Uterine smooth muscle cell (primary cell): ENCODE measurements around the gene CAPN15. TPM values are rescaled to one million over a fixed set of nuclear protein-coding genes. Genes with fewer than 3 reads are reported as not detected.

Experiments
- total RNA-seq: library from RNA; depleted of rRNA; stranded (reverse); fragments of >200 nt; gene quantifications from 2 replicates; pipeline ENCODE4 v1.2.3, GENCODE V29; 2014

CAPN15 gene
- total RNA-seq, result 41.7 and 58.5 TPM in 2 replicates

DNA sequence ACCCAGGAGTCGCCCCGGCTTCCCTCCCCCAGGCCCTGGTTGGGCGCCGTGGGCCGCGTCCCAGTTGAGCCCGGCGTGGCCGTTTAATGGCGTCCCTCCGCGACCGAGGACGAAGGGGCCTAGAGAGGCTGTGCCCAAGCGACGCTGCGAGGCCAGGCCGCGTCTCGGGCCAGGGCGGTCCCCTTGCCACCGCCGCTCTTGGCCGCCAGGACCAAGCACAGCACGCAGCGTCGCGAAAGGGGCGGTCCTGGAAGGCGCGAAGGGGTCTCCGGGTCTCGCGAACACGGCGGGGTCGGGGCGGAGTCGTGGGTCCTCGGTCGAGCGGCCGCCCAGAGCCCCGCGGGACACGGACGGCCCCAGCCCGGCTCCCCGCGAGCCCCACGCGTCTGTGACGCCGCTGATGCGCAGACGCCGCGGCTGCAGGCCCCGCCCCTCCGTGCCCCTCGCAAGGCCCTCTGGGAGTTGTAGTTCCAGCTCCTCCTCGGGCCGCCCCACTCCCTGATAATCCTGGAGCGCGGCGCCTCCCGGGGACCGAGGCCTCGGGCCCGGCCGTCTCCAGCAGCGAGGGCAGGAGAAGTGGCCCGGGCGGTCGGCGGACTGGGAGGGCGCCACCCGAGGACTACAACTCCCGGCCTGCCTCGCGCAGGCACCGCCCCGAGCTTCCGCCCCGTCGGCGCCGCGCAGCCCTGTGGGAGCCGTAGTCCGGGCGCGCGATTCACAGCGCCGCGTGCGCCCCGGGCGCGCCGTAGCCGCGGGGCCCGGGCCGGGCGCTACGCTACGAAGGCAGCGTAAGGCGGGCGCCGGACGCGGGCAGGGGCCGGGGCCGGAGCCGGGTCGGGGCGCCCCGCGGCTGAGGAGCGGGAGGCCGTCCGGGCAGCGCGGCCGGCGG, at the start of gene CAPN15:
TSS of gene CAPN15 (plus strand) at position 698 of the 889 bp plus-strand sequence. CDS start 19,127 bp downstream, outside the sequence.

DNA sequence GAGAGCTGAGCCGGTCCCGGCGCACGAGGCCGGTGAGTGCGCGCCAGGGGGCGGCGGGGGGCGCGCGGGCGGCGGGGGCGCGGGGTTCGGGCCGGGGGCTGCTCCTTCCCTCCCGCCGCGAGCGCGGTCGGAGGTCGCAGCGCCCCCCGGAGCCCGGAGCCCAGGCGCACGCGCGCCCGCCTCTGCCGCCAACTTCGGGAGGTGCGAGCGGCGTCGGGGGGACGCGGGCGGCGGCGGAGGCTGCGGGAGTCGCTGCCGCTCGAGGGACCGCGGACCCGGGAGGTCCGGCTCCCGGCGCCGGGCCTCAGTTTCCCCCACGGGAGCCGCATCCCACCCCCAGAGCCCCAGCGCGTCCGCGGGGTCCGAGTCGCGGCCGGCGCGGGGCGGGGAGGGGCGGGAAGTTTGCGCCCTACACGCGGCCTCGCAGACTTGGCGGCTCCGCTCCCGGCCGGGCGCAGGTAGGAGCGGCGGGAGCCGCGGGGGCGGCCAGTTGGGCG, 32.7 kb downstream of the CAPN15 start, which contains the start of gene PRR35:
TSS of gene PRR35 (plus strand) at position 191 of the 497 bp plus-strand sequence. CDS start 2,901 bp downstream, outside the sequence.

DNA sequence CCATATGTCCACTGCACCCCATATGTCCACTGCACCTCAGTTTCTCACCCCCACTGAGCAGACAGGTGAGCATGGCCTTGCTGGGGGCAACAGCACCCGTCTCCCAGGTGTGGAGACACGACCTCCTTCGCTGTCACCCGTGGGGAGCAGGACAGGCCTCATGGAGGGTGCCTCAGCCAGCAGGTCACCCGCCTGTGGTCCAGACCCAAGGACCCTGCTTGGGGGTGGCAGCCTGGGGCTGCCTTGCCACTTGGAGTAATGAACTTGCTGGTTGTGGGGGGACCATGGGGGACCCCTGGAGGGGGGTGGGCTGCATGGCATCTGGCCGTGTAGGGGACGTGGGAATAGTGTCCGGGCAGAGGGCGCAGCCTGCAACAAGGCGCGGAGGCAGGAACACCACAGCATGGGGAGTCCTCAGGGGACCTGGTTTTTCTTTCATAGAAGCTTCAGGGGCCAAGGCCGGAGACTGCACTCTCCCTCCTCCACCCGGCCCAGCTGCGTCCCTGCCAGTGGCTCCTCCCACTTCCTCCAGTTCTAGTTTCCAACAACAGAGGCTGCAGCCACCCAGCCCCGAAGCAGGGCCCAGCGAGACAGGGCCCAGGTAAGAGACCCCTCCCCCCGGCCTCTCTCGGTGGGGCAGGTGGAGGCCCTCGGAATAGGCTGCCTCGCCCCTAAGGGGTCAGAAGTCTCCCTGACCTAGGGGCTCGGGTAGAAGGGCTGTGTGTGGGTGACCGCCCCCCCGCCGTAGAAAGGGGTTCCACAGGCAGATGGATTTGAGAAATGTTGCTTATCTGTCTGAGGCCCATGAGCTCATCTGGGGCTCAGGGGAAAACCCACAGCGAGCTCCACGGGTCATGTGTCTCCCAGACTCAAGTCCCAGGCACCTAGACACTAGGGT, 39.2 kb downstream of the CAPN15 start, which contains the start of gene NHLRC4:
TSS of gene NHLRC4 (plus strand) at position 531 of the 898 bp plus-strand sequence. CDS start 1,043 bp downstream, outside the sequence.

DNA sequence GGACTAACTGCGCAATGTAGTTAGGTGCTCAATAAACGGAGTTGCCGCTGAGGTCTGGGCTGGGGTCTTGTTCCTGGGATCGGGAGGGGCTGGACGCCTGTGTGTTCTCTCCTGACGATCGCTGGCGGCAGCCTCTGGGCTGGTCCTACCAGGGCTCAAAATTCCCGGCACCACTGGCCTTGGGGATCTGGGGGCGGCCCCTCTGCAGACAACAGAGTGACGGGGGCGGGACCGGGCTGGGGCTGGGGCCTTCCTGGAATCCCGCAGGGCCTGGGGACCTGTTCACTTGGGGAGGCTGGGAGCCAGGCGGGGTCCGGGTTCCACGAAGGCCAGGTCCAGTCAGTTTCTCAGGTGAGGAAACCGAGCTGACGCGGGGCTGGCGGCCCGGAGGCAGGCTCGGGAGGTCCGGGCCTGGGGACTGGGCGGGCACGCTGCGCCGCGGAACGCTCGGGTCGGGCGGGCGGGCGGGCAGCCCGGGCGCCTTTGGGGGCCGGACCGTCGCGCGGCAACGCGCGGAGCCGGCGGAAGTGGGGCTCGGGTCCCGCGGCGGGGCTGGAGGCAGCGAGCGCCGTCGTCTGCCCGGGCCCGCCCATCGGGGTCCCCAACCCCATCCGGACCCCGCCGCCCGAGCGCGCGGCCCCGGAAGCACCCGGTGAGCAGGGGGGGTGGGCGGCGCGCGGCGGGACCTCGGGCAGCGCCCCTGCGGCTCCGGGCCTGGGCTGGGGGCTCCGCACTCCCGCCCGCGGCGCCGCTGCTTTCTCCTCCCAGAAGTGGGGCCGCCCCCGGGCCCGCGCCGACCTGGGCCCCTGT, 42.1 kb downstream of the CAPN15 start, which contains the start of gene PIGQ:
TSS of gene PIGQ (plus strand) at position 524 of the 810 bp plus-strand sequence. CDS start 4,107 bp downstream, outside the sequence.

DNA sequence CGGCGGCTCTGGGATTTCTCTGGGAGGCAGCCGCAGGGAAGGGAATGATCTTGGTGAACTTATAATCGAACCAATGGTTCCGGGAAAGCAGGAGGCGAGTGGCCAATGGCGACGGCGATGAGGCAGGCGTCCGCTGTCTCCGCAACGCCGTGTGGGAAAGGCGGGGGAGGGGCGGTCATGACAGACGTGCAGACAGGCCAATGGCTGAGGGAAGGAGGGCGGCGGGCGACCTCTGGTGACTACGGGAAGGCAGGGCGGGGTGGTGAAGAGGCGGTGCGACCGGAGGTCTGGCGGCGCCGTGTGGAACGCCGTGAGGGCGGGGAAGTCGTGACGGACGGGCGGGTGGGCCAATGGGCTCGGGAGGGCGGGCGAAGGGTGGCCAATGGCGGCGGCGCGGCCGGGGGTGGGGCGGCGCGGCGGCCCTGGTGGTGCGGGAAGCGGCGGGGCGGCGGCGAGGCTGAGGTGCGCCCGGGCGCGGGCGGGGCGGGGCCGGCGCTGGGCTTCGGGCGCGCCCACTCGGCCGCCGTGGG, 62.2 kb downstream of the CAPN15 start, which contains the start of gene RAB40C:
TSS of gene RAB40C (plus strand) at position 409 of the 530 bp plus-strand sequence. CDS start 226 bp downstream, outside the sequence.

Other genes starting within 250 kb of the CAPN15 start
- 0.12 and 0.44 TPM in 2 replicates for gene ARHGDIG, start 247.1 kb upstream of the CAPN15 start, total RNA-seq
- 0.12 TPM in 1 of 2 replicates, not detected in the other for gene PDIA2, start 244.5 kb upstream of the CAPN15 start, total RNA-seq
- gene AXIN1, start 175.0 kb upstream of the CAPN15 start, total RNA-seq, result 28.1 and 28.6 TPM in 2 replicates
- 72.0 and 101 TPM in 2 replicates for gene MRPL28, start 157.2 kb upstream of the CAPN15 start, total RNA-seq
- gene PGAP6, start 145.7 kb upstream of the CAPN15 start, total RNA-seq, result 63.9 and 64.3 TPM in 2 replicates
- 37.5 and 66.2 TPM in 2 replicates for gene NME4, start 130.5 kb upstream of the CAPN15 start, total RNA-seq
- gene DECR2, start 125.8 kb upstream of the CAPN15 start, total RNA-seq, result 14.4 and 15.9 TPM in 2 replicates
- 18.4 and 23.0 TPM in 2 replicates for gene RAB11FIP3, start 102.1 kb upstream of the CAPN15 start, total RNA-seq
- gene PRR35, start 32.7 kb downstream of the CAPN15 start, total RNA-seq, result 0.11 TPM in 1 of 2 replicates, not detected in the other
- gene NHLRC4, start 39.3 kb downstream of the CAPN15 start, total RNA-seq, result 1.8 and 2.0 TPM in 2 replicates
- 27.9 and 35.5 TPM in 2 replicates for gene PIGQ, start 42.3 kb downstream of the CAPN15 start, total RNA-seq
- 15.1 and 18.0 TPM in 2 replicates for gene RAB40C, start 62.4 kb downstream of the CAPN15 start, total RNA-seq
- 0.25 and 0.33 TPM in 2 replicates for gene WFIKKN1, start 103.3 kb downstream of the CAPN15 start, total RNA-seq
- gene METTL26, start 108.6 kb downstream of the CAPN15 start, total RNA-seq, result 69.9 and 100 TPM in 2 replicates
- 12.2 and 17.4 TPM in 2 replicates for gene MCRIP2, start 114.1 kb downstream of the CAPN15 start, total RNA-seq
- gene WDR90, start 121.7 kb downstream of the CAPN15 start, total RNA-seq, result 14.6 and 22.6 TPM in 2 replicates
- 46.5 and 57.7 TPM in 2 replicates for gene RHOT2, start 140.4 kb downstream of the CAPN15 start, total RNA-seq
- 2.9 and 5.9 TPM in 2 replicates for gene RHBDL1, start 148.0 kb downstream of the CAPN15 start, total RNA-seq
- 135 and 164 TPM in 2 replicates for gene STUB1, start 152.7 kb downstream of the CAPN15 start, total RNA-seq
- gene JMJD8, start 156.6 kb downstream of the CAPN15 start, total RNA-seq, result 26.1 and 34.5 TPM in 2 replicates
- 5.5 and 6.2 TPM in 2 replicates for gene WDR24, start 162.7 kb downstream of the CAPN15 start, total RNA-seq
- 0.37 and 0.44 TPM in 2 replicates for gene FBXL16, start 178.1 kb downstream of the CAPN15 start, total RNA-seq
- gene METRN, start 187.4 kb downstream of the CAPN15 start, total RNA-seq, result 47.1 and 79.5 TPM in 2 replicates
- gene ANTKMT, start 193.4 kb downstream of the CAPN15 start, total RNA-seq, result 42.5 and 43.4 TPM in 2 replicates
- 4.2 and 4.8 TPM in 2 replicates for gene CCDC78, start 198.7 kb downstream of the CAPN15 start, total RNA-seq
- 21.7 and 29.0 TPM in 2 replicates for gene HAGHL, start 199.4 kb downstream of the CAPN15 start, total RNA-seq
- gene CIAO3, start 213.3 kb downstream of the CAPN15 start, total RNA-seq, result 35.2 and 35.3 TPM in 2 replicates
- under 0.01 and 0.12 TPM in 2 replicates for gene MSLN, start 233.0 kb downstream of the CAPN15 start, total RNA-seq